Right lobe of liver (tissue), 6 donors: Measurements from ENCODE around the gene NEGR1. TPM values are rescaled to one million over a fixed set of nuclear protein-coding genes. Genes with fewer than 3 reads are reported as not detected.

Source experiments
- ATAC-seq, 4 donors: fragments of 200-7000 bp; cut with Tn5 transposase; one replicate each; pipeline ENCODE4 v1.9.1; 2020; ENCODE audit warnings: mild to moderate bottlenecking in 4 of 4, moderate library complexity in 4 of 4
- DNase-seq, 3 donors: peaks; one replicate each; pipeline ENCODE4 v3.0.0-alpha.2; 2020
- H3K27ac ChIP-seq, 3 donors: fragments of 200-600 bp; one replicate each; pipeline ENCODE4 v1.8.0; 2022
- H3K27me3 ChIP-seq, 2 donors: fragments of 200-600 bp; one replicate each; pipeline ENCODE4 v1.8.0; 2022
- H3K36me3 ChIP-seq, 4 donors: fragments of 200-600 bp; sonication (generic) in 1 of 4; one replicate each; pipeline versions ENCODE4 v1.5.1 to v1.8.0; 2017 to 2022; ENCODE audit warnings: control low read depth in 1 of 4
- H3K4me1 ChIP-seq, 4 donors: fragments of 200-600 bp; sonication (generic) in 1 of 4; one replicate each; pipeline versions ENCODE4 v1.5.1 to v1.8.0; 2017 to 2022; ENCODE audit warnings: control low read depth in 1 of 4
- H3K4me3 ChIP-seq, 3 donors: fragments of 200-600 bp; one replicate each; pipeline ENCODE4 v1.8.0; 2022
- H3K9me3 ChIP-seq, 4 donors: fragments of 200-600 bp; sonication (generic) in 1 of 4; one replicate each; pipeline versions ENCODE4 v1.5.1 to v1.8.0; 2017 to 2022; ENCODE audit warnings: control low read depth in 1 of 4
- POLR2A ChIP-seq: fragments of 450-650 bp; IDR thresholded peaks from one replicate; pipeline ENCODE4 v1.6.1; 2017; ENCODE audit warnings: antibody characterized with exemption, mild to moderate bottlenecking
- WGBS: methylation state at CpG from one replicate; pipeline ENCODE4 v1.1.6; 2018; ENCODE audit warnings: low coverage, low lambda C conversion rate; ENCODE audit not compliant: insufficient coverage; ENCODE audit errors: missing lambda C conversion rate; 5-methylcytosine and 5-hydroxymethylcytosine counted together
- intact Hi-C, 2 donors: fragments of 100-400 bp; cut with DNase I; formaldehyde crosslinking; loops; one replicate each; pipeline versions ENCODE4 v1.11.2 to v1.14.1; 2022
- total RNA-seq, 6 experiments: library from RNA; depleted of rRNA in 2 of 6; stranded (reverse); fragments of >200 nt in 2 of 6; fragmentation: NEBNext Ultra II Directional in 3 of 6; extraction: Animal tissue kit (Norgen Biotek cat#: 25700) in 3 of 6; gene quantifications; one replicate each; pipeline versions ENCODE4 v1.1.0 to v1.2.4, GENCODE V29; 2016 to 2023
- TF ChIP-seq, protein P1 (sequence below), 4 donors: fragments of 200-600 bp in 3 of 4; fragments of 450-650 bp in 1 of 4; IDR thresholded peaks; one replicate each; pipeline versions ENCODE4 v1.5.1 to v1.8.0; 2016 to 2022; ENCODE audit warnings: antibody characterized with exemption in 4 of 4, mild to moderate bottlenecking in 2 of 4
- donor health status: DM: no; HTN: yes; CAD: no.
- donor health status: DM: no; HTN: no; CAD: no.
- donor health status: DM: no; HTN: no; CAD: no.
- donor health status: DM: no; HTN: yes; CAD: no.
- donor health status: DM: no; HTN: yes; CAD: no.

The NEGR1 gene
- total RNA-seq, 6 experiments from 2014 or later, result 0.02 to 0.31 (median 0.14) TPM

DNA sequence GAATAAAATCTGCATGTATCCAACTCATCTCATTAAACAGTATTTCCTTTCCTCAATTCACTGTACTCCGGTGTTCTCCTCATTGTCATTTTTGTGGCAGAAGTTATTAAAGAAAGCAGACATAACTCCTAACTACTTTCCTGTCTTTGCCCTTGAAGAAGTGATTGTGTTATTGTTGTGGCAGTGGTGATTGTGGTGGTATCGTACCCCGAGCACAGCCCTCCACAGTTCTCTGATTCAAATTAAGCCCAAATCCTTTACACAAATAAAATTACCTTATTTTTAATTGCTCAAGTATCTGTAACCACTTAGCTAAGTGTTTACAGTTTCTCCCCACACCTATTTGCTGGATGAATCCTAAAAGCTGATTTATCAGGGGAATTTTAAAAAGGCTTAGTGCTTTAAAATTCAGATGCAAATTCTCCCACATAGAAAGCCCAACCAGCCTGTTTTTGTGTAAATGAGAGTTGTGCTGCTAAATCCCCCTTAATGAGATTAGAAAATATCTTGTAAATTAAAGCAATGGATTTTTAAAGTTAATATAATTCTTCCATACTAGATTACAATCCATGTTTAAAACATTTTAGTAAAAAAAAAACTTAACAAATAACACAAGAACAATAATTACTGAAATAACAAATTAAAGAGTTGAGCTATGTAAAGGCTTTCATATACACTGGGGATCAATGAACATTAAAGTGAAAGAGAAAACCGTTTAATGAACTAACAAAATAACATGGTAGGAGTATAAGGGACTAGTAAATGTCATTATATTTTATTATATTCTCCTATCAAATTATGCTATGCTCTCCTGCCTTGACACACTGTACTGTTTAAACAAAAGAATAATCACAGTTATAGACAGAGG lies 259.0 kb downstream of the NEGR1 start:
- intact Hi-C loops, result no loop called here
- Histone ChIP-seq H3K9me3 (no peaks in the 10 kb centered on the region), H3K27ac (no peak overlapping the region), H3K27me3 (no peaks in the 10 kb centered on the region), H3K4me1 (no peaks in the 10 kb centered on the region), H3K4me3 (no peak overlapping the region), H3K36me3 (no peaks in the 10 kb centered on the region)
- ATAC-seq (no peak), DNase-seq (no peak)
- WGBS, result 37% methylated on average over 4 of the region's 4 CpGs
- no peak for TF ChIP-seq POLR2A
- TF ChIP-seq, protein P1, sequence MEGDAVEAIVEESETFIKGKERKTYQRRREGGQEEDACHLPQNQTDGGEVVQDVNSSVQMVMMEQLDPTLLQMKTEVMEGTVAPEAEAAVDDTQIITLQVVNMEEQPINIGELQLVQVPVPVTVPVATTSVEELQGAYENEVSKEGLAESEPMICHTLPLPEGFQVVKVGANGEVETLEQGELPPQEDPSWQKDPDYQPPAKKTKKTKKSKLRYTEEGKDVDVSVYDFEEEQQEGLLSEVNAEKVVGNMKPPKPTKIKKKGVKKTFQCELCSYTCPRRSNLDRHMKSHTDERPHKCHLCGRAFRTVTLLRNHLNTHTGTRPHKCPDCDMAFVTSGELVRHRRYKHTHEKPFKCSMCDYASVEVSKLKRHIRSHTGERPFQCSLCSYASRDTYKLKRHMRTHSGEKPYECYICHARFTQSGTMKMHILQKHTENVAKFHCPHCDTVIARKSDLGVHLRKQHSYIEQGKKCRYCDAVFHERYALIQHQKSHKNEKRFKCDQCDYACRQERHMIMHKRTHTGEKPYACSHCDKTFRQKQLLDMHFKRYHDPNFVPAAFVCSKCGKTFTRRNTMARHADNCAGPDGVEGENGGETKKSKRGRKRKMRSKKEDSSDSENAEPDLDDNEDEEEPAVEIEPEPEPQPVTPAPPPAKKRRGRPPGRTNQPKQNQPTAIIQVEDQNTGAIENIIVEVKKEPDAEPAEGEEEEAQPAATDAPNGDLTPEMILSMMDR (IDR thresholded peaks at IDR 0.05), result no peak

DNA sequence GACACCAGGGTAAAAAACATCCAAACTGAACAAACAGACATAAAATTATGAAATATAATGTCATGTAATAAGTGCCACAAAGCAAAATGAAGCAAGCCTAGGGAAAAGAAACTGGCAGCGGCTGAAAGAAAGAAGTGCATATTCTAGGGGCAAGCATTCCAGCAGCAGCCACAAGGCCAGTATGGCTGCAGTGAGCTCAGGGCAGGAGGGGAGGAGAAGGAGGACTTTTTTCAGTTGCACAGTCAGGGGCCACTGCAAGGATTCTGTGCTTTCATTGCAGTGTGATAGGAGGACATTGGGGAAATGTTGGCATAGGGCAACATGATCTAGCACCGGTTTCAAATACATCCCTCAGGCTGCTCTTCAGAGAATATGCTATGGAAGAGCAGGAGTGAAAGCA lies 263.8 kb downstream of the NEGR1 start:
- no peak for DNase-seq
- H3K27me3 ChIP-seq, result no peaks in the 10 kb centered on the region
- H3K4me3 ChIP-seq, result no peak overlapping the region
- no peak for ATAC-seq
- TF ChIP-seq POLR2A, result no peak
- TF ChIP-seq, protein P1 (IDR thresholded peaks at IDR 0.05), result no peak
- H3K9me3 ChIP-seq, result no peaks in the 10 kb centered on the region
- H3K4me1 ChIP-seq, result no peaks in the 10 kb centered on the region
- H3K36me3 ChIP-seq, result no peaks in the 10 kb centered on the region
- intact Hi-C loops, result no loop called here
- WGBS, result 89% methylated on average over 2 of the region's 2 CpGs
- H3K27ac ChIP-seq, result no peak overlapping the region

DNA sequence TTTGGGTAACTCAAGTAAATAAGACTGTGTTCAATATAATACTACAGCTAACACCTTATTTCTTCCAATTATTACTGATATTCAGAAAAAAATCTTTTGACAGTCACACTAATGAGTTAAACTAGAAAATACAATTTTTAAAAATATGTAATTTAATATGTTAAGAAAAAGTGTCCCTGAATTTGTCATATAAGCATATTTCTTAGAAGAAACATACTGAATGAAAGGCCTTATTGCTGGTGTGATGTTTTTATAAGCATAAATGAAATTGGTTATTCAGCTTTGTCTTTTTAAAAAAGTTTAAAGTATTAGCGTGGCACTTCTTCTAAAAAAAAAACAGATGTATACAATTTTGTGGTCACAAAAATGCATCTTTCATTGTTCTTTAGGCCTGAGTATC lies 267.3 kb downstream of the NEGR1 start:
- DNase-seq, result no peak
- no peak overlapping the region for H3K4me3 ChIP-seq
- 90% methylated on average over 1 of the region's 1 CpG for WGBS
- no peaks in the 10 kb centered on the region for H3K36me3 ChIP-seq
- H3K27ac ChIP-seq, result no peak overlapping the region
- intact Hi-C loops, result no loop called here
- H3K9me3 ChIP-seq, result no peaks in the 10 kb centered on the region
- ATAC-seq, result no peak
- H3K4me1 ChIP-seq, result no peaks in the 10 kb centered on the region
- no peak for TF ChIP-seq POLR2A
- TF ChIP-seq, protein P1 (IDR thresholded peaks at IDR 0.05), result no peak
- no peaks in the 10 kb centered on the region for H3K27me3 ChIP-seq

DNA sequence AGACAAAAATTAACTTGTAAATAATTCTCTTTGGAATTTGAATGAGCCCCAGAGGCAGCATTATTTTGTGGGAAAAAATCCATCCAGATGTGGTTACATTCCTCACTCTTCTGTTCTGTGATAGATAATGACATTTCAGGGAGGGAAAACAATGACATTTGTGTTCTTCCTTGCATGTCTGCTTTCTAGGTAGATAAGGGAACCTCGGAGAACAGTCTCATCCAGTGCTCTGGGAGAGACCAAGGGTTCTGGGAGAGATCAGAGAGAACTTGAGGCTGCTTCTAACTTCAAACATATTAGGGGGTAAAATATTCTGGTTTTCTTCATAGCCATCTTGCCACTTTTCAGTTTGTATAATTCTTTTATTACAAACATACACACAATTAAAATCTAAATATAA lies 269.2 kb downstream of the NEGR1 start:
- Histone ChIP-seq H3K27me3 (no peaks in the 10 kb centered on the region), H3K27ac (no peak overlapping the region), H3K4me1 (no peaks in the 10 kb centered on the region), H3K9me3 (no peaks in the 10 kb centered on the region), H3K36me3 (no peaks in the 10 kb centered on the region), H3K4me3 (no peak overlapping the region)
- DNase-seq, result no peak
- no peak for ATAC-seq
- intact Hi-C loops, result no loop called here
- 14% methylated on average over 1 of the region's 1 CpG for WGBS
- no peak for TF ChIP-seq POLR2A
- TF ChIP-seq, protein P1 (IDR thresholded peaks at IDR 0.05), result no peak
